NCI-H345 (cell line): ENCODE results near the gene FBXW2.

Experiments used
- DNase-seq: peaks from one replicate; lab custom pipeline; 2025; lab: John Stamatoyannopoulos, UW

FBXW2 gene

DNA sequence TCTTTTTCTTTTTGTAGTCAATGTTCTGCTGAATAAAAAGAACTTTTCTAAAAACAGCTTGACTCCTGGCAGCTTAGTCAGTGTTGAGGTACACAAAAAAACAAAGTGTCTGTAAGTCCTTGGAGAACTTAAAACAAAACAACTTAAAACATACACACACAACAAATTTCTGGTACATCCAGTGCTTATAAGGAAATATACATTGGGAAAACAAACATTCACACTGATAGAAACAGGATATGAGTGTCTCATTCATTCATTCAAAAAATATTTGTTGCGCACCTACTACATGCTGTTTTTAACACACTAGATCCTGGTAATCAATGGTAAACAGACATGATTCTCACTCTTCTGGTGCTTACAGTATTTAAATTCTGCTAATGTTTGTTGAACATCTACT lies 51.5 kb downstream of the FBXW2 start:
- no peak for DNase-seq

DNA sequence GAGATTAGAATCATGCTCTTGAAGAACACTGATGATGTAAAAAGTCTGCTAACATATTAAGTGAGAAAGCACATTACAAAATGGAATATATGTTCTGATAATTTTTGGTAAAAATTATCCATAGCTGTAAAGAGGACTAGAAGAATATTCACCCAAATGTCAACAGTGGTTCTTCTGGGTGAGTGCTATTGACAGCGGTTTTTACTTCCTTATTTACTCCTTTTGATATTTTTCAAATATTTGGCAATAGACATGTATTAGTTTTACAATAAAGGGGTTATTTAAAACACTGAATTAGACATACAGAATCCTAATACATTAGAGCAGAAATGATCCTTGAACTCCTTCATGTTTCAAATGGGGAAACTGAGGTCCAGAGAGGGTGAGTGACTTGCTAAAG lies 52.0 kb downstream of the FBXW2 start:
- DNase-seq, result no peak

DNA sequence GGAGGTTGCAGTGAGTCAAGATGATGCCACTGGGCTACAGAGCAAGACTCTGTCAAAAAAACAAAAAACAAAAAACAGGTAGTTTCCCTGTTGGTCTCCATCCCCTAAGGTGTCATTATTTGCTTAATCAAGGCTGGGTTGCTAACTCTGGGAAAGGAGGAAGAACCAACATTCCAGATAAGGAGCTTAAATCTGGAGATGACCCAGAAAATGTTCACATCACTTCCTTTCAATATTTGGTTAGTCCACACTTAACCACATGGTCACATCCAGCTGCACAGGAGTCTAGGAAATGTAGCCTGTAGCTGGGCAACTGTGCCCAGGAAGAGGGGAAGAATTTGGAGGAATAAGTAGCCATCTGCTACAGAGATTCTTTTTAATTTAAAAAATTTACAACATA lies 53.1 kb downstream of the FBXW2 start:
- no peak for DNase-seq

DNA sequence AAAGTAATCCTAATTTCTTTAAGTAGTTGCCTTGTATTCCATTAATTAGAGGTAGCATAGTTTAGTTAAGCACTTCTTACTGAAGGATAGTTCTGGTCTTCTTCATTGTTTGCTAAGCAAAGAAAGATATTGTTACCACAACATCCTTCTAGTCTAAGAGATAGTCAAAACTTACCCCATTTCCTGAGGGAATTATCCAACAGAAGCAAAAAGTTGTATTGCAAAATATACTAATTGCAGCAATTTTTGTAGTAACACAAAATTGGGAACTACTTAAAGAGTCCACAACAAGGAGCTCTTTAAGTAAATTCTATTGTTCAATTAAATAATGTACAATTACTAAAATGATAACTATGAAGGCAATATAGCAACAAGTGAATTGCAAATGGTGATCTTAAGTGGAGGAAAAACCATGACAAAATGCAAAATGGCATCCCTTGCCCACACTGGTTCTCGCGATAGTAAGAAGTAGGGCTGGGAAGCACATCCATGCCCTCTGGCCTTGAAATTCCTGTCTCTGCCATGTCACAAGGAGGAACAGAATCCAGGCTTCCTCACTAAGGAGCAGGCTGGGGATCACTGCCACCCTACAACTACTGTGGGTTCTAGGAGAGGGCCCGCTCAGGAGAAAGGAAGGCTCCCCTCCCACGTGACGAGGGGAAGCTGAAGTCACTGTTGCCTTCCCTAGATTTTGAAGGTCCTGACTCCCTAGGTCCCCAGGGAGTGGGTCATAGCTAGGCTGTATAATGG lies 55.6 kb downstream of the FBXW2 start:
- no peak for DNase-seq

DNA sequence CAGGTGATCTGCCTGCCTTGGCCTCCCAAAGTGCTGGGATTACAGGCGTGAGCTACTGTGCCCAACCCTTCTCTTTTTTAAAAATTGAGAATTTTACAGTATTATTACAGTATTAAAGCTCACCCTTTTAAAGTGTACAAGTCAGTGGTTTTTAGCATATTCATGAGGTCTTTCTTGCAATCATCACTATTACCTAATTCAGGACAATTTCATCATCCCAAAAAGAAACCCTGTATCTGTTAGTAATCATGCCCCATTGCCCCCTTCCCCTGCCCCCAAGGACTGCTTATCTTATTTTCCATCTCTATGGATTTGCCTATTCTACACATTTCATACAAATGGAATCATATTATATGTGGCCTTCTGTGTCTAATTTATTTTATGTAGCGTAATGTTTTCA lies 56.3 kb downstream of the FBXW2 start:
- DNase-seq, result no peak

DNA sequence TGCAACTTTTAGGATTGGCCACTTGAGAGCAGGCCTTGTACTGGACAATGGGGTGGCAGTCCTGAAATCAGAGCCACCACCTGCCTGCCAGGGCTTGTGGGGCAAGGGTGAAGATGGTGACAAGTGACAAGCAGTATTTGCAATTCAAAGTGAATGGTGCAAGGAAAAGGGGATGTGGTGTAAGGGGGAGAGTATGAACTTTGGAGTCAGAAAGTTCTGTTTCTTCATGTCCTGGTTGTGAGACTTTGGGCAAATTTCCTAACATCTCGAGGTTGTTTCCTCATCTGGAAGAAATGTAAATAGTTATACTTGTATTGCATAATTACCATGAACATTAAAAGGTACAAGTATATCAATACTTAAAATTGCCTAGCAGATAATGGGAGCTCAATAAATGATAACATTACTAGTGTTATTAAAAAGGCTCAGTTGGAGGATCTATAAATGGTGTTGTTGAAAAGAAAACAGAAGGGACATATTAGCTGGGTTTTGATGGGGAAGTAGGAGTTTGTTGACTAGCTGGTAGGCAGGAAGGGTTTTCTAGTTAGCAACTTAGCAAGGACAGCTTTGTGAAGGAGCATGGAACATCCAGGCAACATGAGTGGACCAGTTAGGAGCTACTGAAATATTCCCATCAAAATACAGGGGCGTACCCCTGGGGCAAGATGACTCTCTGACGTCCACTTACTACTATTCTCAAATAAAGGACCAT lies 57.6 kb downstream of the FBXW2 start:
- DNase-seq, result no peak

DNA sequence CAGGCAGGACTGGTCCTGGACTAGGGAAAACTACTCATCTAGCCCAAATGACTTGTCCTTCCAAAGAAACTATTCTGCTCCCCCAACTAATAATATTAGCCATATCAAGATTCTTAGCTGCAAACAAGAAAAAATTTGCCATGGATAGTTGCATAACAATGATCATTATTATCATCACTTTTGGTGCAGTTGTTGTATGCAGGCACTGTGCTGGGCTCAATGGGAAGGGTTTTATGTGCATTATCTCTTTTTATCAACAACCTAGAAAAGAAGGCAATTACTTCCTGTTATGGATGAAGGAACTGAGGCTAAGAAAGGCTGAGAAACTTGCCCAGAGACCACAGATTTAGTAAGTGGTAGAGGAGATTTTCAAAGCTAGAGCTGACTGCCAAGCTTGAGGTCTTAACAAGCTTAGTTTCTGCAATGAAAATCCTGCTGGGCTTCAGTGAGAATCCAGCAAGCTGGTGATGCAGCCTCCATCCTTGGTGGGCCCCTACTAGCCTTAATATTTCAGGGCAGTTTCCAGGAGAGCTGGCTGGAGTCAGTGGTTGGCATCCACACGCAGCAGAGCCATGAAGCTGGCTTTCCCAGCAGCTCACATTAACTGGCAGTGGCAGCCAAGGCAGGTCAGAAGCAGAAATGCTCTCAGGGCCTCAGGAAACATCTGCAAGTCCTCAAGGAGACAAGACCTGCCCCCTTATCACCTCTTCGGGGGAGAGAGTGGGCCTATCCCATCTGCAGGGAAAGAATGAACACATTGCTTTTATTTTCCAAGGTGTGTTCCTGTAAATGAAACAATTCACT lies 58.4 kb downstream of the FBXW2 start:
- DNase-seq, result no peak

DNA sequence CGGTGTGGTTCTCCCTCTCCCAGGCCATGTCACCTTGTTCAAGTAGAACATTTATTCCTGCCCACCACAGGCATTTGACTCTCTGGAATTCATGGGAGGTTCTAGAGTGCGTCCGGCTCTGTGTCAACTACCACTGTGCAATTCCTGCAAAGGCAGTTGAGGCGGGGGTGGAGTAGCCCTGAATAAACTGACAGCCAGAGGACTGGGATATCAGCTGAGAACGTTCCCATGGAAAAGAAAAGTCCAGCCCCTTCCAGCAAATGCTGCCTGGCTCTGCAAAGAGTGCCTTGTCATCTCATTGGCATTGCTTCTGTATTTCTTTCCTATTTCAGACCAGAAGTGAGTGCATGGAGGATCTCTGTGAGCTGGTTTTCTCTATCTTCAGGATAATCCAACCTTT lies 60.0 kb downstream of the FBXW2 start:
- no peak for DNase-seq

DNA sequence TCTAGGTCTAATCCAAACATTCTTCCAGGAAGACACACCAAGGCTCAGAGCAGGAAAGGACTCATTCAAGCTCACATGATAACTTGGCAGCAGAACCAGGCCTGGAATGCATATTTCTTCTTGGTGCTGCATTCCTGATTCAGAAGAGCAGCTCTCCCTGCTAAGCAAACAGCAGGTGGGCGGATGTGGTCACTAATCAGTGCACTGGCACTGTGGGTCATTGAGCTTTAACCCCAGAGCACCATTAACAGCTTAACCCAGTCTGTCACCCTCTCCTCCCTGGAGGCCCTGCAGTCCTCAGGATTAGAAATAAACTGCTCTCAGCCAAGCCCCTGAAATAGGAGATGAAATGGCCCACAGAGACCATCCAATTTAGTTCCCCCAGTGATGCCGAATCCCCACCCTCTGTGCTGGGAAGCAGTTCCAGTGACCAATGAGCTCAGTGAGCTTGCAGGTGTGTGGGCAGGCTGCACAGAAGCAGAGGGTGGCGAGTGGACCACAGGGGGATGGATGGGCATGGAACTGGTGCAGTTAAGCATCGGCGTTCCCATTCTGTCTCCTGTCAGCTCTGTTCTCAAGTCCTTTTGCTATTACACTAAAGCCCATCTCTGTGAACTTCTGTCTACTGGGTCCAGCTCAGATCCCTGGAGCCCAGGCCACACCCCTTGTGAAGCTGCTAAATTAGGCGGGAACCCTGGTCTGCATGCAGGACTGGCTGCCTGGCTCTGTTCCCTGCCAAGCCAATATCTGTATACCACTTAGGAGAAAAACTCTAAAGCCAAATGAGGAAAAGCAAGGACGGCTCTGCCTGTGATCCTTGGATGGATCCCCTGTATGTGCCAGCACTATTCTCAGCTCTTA lies 62.3 kb downstream of the FBXW2 start:
- no peak for DNase-seq

DNA sequence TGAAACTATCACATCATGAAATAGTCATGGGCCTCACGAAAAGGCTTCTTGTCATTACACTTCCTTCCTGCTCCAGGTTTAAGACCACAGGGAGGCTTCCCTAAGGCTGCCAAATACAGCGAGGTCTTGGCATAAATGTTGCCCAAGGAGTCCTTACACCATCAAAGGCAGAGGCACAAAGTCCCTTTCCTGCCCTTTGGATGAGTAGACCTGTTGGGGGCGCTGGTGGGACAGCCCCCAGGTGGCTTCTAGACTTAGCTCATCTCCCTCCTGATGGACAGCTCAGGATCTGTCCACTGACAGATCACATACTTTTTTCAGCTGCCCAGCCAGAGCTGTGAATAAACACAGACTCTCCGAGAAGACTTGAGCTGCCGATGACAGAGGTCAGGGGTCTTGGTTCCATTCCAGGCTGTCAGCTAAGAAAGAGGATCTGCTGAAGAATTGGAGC lies 63.4 kb downstream of the FBXW2 start:
- DNase-seq, result no peak

DNA sequence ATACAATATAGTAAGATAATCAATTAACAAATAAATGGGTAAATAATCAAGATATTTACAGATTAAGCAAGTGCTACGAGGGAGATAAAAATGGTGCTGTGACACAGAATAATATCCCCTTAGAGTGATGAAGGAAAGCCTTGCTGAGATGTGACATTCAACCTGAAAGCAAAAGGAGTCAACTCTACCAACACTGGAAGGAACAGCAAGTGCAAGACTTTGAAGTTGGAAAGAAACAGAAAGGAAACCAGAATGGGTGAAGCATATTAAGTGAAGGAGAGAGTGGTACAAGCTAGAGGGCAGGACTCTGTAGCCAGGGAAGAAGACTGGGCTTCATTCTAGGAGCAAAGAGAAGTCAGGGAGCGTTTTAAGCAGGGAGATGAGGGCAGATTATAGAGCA lies 66.7 kb downstream of the FBXW2 start:
- no peak for DNase-seq

DNA sequence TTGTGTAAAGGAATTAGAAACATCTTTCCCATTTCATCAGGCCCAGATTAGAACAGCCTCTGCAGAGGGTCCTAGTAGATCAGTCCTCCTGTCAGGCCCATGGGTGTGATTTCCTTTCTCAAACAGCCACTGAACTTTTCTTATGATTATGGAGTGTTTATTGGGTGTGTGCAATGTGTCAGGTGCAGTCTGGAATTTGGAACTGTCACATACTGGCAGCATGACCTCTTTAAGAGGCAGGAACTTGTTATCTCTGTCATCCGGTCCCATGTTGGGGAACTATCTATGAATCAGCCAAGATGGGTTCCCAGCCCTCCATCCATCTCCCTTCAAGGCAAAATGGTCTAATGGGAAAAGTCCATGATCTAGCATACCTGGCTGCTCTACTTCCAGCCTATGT lies 67.3 kb downstream of the FBXW2 start:
- no peak for DNase-seq

DNA sequence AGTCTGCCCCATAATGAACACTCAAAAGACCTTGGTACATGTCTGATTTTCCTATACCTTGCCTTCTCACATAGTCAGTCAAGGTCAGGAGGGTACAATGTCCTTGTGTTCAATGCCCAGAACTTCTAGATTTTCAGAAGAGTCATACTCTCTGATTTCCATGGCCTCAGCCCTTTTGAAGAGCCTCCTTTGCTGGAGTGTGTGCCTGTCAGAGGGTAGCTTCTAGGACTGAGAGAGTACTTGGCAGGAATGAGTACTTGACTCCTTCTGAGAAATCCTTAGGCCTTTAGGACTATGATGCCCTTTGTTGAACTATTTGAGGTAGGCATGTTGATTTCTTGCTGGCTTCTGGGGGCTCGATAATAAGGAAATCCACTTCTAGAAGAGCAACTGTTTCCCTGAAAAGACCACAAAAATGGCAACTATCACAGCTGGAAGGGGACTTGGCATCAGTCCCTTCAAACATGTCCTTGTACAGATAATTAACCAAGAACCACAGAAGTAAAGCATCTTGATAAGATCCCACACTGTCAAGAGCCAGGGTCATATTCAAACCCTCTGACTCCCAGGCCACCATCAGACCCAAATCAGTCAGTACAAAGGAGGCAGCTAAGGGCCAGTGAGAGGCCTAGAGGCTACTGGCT lies 68.3 kb downstream of the FBXW2 start:
- DNase-seq, result no peak

DNA sequence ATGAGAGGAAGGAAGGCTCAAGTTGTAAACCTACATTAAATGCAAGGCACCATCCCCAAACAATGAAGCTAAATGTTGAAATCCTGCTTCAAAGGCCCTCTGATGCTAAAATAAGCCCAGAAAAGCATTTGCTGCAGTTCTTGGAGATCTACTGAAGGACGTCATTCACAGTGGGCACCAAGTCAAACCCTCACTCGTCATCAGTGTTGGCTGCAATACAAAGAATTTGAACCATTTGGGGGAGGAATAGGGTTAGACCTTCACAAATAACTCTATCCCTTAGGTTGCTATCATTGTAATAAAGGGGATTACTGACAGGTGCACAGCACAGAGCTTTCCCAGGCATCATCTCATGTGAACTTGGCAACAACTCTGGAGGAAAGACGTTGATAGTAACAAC lies 69.7 kb downstream of the FBXW2 start:
- no peak for DNase-seq

DNA sequence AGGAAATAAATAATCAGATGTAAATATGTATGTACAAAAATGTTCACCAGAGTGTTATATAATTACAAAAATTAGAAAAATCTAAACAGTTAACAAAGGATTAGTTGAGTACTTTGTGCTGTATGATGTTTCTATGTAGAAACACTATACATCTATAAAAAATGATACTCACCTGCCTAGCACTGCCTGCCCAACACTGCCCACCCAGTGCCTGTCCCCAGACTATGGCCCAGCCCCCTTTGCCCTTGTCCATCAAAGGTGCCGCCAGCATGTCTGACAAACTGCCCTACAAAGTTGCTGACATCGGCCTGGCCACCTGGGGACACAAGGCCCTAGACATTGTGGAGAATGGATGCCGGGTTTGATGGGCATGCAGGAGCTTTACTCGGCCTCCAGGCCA lies 72.8 kb downstream of the FBXW2 start:
- no peak for DNase-seq

DNA sequence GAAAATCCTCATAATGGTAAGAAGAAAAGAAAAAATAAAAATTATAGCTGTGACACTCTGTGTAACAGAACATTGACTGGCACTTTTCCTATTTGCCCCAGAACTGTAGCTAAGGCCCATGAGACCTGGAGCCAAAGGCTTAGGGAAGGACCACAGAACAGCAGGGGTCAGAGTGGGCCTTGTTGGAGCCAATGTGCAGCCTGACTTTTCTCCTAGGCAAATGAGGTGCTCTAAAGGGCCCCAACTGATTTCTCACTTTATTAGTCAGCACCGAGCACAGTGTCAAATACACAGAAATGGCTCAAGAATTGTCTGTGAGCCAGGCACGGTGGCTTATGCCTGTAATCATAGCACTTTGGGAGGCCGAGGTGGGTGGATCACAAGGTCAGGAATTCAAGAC lies 74.9 kb downstream of the FBXW2 start:
- DNase-seq, result no peak

DNA sequence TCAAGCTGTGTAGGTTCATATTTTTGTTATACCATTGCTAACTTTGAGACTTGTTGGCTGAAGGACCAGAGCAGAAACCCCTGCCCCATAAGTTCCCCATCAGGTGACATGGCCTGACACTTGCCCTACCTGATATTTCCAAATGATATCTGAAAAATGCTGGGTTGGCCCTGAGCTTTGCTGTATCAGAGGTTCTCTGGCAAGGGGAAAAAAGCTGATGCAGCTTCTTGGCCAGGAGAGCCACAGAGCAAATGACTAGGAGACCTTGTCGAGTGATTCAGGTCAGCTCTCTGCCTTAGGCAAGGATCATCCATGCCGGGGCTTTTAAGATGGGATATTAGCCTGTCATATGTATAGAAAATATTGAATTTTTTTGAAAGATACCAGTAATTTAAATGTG lies 76.0 kb downstream of the FBXW2 start:
- DNase-seq, result no peak

DNA sequence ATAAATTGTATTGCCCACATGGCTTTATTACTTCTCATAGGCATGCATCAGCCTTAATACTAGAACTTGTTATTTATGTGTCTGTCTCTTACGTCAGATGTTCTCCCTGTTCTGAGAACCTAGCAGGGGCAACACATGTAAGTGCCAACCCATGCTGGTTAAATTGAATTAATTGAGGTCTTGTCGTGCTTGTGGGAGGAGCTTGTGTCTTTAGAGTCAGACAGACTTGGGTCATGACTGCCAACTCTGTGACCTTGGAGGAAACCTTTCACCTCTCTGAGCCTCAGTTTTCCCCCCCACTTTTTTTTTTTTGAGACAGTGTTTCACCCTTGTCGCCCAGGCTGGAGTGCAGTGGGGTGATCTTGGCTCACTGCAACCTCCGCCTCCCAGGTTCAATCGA lies 76.7 kb downstream of the FBXW2 start:
- no peak for DNase-seq

DNA sequence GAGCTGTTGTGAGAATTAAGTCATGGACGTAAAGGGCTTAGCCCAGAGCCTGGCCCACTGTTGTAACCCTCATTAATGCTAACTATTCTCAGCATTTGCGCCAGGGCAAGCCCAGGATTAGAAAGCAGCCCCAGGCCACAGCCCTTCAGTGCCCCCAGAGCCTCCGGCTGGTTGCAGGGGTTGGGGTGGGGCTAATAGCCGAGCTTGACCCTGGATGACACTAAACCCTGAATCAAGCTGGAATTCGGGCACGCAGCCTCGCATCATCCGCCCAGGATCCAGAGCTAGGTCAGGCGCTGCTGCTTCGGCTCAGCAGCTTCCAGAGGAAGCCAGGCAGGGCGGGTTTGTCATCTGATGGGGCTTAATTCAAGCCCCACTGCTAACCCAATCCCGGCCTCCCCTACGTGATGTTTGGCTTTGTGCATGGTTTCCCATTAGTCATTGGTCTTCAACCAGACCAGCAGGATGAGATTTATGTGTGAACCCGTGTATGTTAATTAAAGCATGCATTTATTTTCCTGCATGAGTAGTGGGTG lies 77.8 kb downstream of the FBXW2 start:
- DNase-seq, result no peak

DNA sequence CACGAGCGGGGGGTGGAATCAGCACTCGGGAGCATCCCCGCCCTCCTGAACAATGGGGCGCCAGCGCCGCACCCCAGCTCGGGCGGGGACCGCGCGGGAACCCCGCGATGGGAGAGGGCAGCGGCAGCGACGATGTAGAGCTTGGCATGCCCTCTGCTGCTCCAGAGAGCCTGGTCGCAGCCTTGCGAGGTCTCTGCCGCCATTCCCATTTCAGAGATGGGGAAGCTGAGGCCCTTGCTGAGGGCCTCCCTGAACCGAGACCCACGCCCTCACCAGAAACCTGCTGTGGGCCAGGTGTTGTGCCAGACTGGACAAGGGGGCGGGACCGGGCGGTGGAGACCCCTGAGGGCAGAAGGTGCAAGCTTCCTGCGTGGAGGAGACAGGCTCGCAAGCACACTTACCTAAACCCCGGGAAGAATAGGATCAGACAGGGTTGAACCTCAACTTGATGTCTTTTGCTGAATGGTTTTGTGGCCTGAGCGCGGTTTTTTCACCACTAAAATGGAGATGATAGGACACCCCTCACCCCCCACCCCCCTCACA lies 78.3 kb downstream of the FBXW2 start:
- DNase-seq, result no peak
